Glomerular visceral epithelial cell (primary cell): ENCODE data around the gene SRGAP1.
A peak's percentile ranks its signal among the peaks of the same experiment; 100 is the strongest.

ENCODE experiments used
- DNase-seq: peaks from one replicate; pipeline ENCODE4 v3.0.0-alpha.2; 2016; ENCODE audit errors: extremely low spot score

The SRGAP1 gene

GRCh38 chr12:64083285-64084210, 239.0 kb downstream of the SRGAP1 start:
- peak; percentile 39 for DNase-seq

- DNase-seq: no peak
Observed at GRCh38 chr12:64085154-64085553, 240.7 kb downstream of the SRGAP1 start.

- no peak for DNase-seq
Observed at GRCh38 chr12:64085996-64086395, 241.5 kb downstream of the SRGAP1 start.

- DNase-seq: no peak
Observed at GRCh38 chr12:64086946-64087345, 242.4 kb downstream of the SRGAP1 start.

GRCh38 chr12:64087761-64088160, 243.3 kb downstream of the SRGAP1 start:
- DNase-seq: no peak

GRCh38 chr12:64088431-64089349, 244.2 kb downstream of the SRGAP1 start:
- DNase-seq: peak; percentile 93

- DNase-seq: no peak
Observed at GRCh38 chr12:64090047-64090446, 245.5 kb downstream of the SRGAP1 start.

- no peak for DNase-seq
Observed at GRCh38 chr12:64091186-64091585, 246.7 kb downstream of the SRGAP1 start.

- no peak for DNase-seq
Observed at GRCh38 chr12:64092507-64093196, 248.2 kb downstream of the SRGAP1 start.

- no peak for DNase-seq
Observed at GRCh38 chr12:64093689-64094088, 249.2 kb downstream of the SRGAP1 start.

GRCh38 chr12:64097366-64098105, 253.0 kb downstream of the SRGAP1 start:
- DNase-seq: peak; percentile 83

GRCh38 chr12:64098709-64099354, 254.3 kb downstream of the SRGAP1 start:
- DNase-seq: peak; percentile 33

- peak; percentile 85 for DNase-seq
Observed at GRCh38 chr12:64099397-64099796, 254.9 kb downstream of the SRGAP1 start.

GRCh38 chr12:64102339-64102738, 257.8 kb downstream of the SRGAP1 start:
- peak; percentile 37 for DNase-seq

GRCh38 chr12:64103825-64104740, 259.6 kb downstream of the SRGAP1 start:
- DNase-seq: peak; percentile 81

GRCh38 chr12:64105026-64105425, 260.5 kb downstream of the SRGAP1 start:
- no peak for DNase-seq

GRCh38 chr12:64107776-64108175, 263.3 kb downstream of the SRGAP1 start:
- no peak for DNase-seq

- no peak for DNase-seq
Observed at GRCh38 chr12:64109706-64110105, 265.2 kb downstream of the SRGAP1 start.

GRCh38 chr12:64110864-64111263, 266.4 kb downstream of the SRGAP1 start:
- DNase-seq: no peak

- no peak for DNase-seq
Observed at GRCh38 chr12:64116969-64117368, 272.5 kb downstream of the SRGAP1 start.
